HCT116 (cell line): ENCODE measurements around the gene SDCCAG8. TPM values are rescaled to one million over a fixed set of nuclear protein-coding genes. Genes with fewer than 3 reads are reported as not detected.

Experiments used
- ATAC-seq: fragments of 200-7000 bp; cut with Tn5 transposase; 2 replicates; pipeline ENCODE4 v1.9.1; 2020; ENCODE audit warnings: mild to moderate bottlenecking, moderate library complexity
- BruUV-seq: library from RNA; stranded (reverse); fragments of 400-500 nt; replicated peaks from 2 replicates; lab custom pipeline; 2021; lab: Mats Ljungman, UMichigan
- CTCF ChIA-PET: fragments of 300-600 bp; sonication (Branson Sonifier 250); formaldehyde crosslinking; loops from one replicate; lab custom pipeline; 2021; ENCODE audit warnings: antibody characterized with exemption; lab: Charles Lee
- POLR2A ChIA-PET: fragments of 300-600, 350-600 bp; sonication (Branson Sonifier 250); formaldehyde crosslinking; loops from one replicate; lab custom pipeline; 2021; ENCODE audit warnings: antibody characterized with exemption; lab: Charles Lee
- RAD21 ChIA-PET, 2 experiments: fragments of 300-600 bp; sonication (Branson Sonifier 250); formaldehyde crosslinking; loops; one replicate each; lab custom pipeline; 2023; ENCODE audit warnings: low total read pairs in 2 of 2; ENCODE audit not compliant: uncharacterized antibody in 2 of 2, unreplicated experiment in 2 of 2, low non-redundant PET in 1 of 2; lab: Charles Lee
- DNase-seq: peaks from one replicate; pipeline ENCODE4 v3.0.0-alpha.2; 2010; ENCODE audit warnings: low read depth, low spot score
- H2AFZ ChIP-seq: fragments of 200-600 bp; shearing (Covaris generic), sonication (generic); 2 replicates; pipeline ENCODE4 v1.6.1; 2017; ENCODE audit warnings: low read depth, mixed run types, mixed read lengths, antibody characterized with exemption, low read length; ENCODE audit not compliant: poor library complexity, severe bottlenecking
- H3K27ac ChIP-seq: 2 replicates; pipeline ENCODE4 v1.5.1; 2012; ENCODE audit warnings: low read depth, low read length
- H3K27me3 ChIP-seq: fragments of 200-600 bp; sonication (generic); 2 replicates; pipeline ENCODE4 v1.6.1; 2016; ENCODE audit warnings: mixed run types, low read length, mixed read lengths; ENCODE audit not compliant: insufficient read depth
- H3K36me3 ChIP-seq, 2 experiments: fragments of 200-500 bp in 1 of 2; fragments of 200-600 bp in 1 of 2; sonication (Bioruptor generic) in 1 of 2; sonication (generic) in 1 of 2; 2 replicates each; pipeline versions ENCODE4 v1.5.1 to v1.6.1; 2014 to 2016; ENCODE audit warnings: low read length in 2 of 2, inconsistent platforms in 1 of 2, mixed read lengths in 1 of 2, mixed run types in 1 of 2; ENCODE audit not compliant: insufficient read depth in 2 of 2, control insufficient read depth in 1 of 2
- H3K4me1 ChIP-seq, 2 experiments: fragments of 200-600 bp in 1 of 2; sonication (generic) in 1 of 2; 2 replicates each; pipeline versions ENCODE4 v1.5.1 to v1.6.1; 2012 to 2017; ENCODE audit warnings: low read length in 2 of 2, inconsistent platforms in 1 of 2, mild to moderate bottlenecking in 1 of 2, mixed read lengths in 1 of 2, mixed run types in 1 of 2, moderate library complexity in 1 of 2; ENCODE audit not compliant: insufficient read depth in 2 of 2, control insufficient read depth in 1 of 2
- H3K4me2 ChIP-seq: fragments of 200-600 bp; sonication (generic); 2 replicates; pipeline ENCODE4 v1.6.1; 2017; ENCODE audit warnings: mixed run types, low read length, mixed read lengths
- H3K4me3 ChIP-seq, 2 experiments: fragments of 200-600 bp in 1 of 2; sonication (generic) in 1 of 2; replicated peaks in 1 of 2; 2 replicates each; pipeline ENCODE4 v1.5.1; 2011 to 2016; ENCODE audit warnings: low read length in 2 of 2, control low read depth in 1 of 2, low read depth in 1 of 2, mild to moderate bottlenecking in 1 of 2, mixed read lengths in 1 of 2, mixed run types in 1 of 2
- H3K79me2 ChIP-seq: fragments of 200-600 bp; sonication (generic); 2 replicates; pipeline ENCODE4 v1.6.1; 2017; ENCODE audit warnings: mild to moderate bottlenecking, mixed run types, low read length, moderate library complexity, mixed read lengths; ENCODE audit not compliant: insufficient read depth
- H3K9ac ChIP-seq: fragments of 200-600 bp; sonication (generic); 2 replicates; pipeline ENCODE4 v1.6.1; 2016; ENCODE audit warnings: low read length, mixed read lengths
- H3K9me2 ChIP-seq: fragments of 200-600 bp; sonication (generic), shearing (Covaris generic); 2 replicates; pipeline ENCODE4 v1.6.1; 2017; ENCODE audit warnings: mixed run types, mild to moderate bottlenecking, moderate library complexity; ENCODE audit not compliant: insufficient read depth
- H3K9me3 ChIP-seq, 2 experiments: fragments of 200-500 bp in 1 of 2; fragments of 200-600 bp in 1 of 2; sonication (Bioruptor generic) in 1 of 2; sonication (generic) in 1 of 2; 2 replicates each; pipeline ENCODE4 v1.6.1; 2014 to 2017; ENCODE audit warnings: low read length in 2 of 2, mixed read lengths in 2 of 2, inconsistent platforms in 1 of 2, low read depth in 1 of 2, mild to moderate bottlenecking in 1 of 2, mixed run types in 1 of 2, moderate library complexity in 1 of 2; ENCODE audit not compliant: control insufficient read depth in 1 of 2, insufficient read depth in 1 of 2
- H4K20me1 ChIP-seq: fragments of 200-600 bp; sonication (generic), shearing (Covaris generic); 2 replicates; pipeline ENCODE4 v1.6.1; 2017; ENCODE audit warnings: mixed run types, mild to moderate bottlenecking, moderate library complexity; ENCODE audit not compliant: insufficient read depth
- CBX3 ChIP-seq: IDR thresholded peaks from 2 replicates; pipeline ENCODE4 v1.6.1; 2012; ENCODE audit warnings: low read depth
- CEBPB ChIP-seq: IDR thresholded peaks from 2 replicates; pipeline ENCODE4 v1.6.1; 2012; ENCODE audit warnings: low read depth
- ELF1 ChIP-seq: IDR thresholded peaks from 2 replicates; pipeline ENCODE4 v1.6.1; 2012; ENCODE audit warnings: low read depth, borderline replicate concordance
- EZH2 ChIP-seq: fragments of 200-600 bp; sonication (generic); IDR thresholded peaks from 2 replicates; pipeline ENCODE4 v1.6.1; 2017; ENCODE audit warnings: antibody characterized with exemption, mixed run types
- FOSL1 ChIP-seq: IDR thresholded peaks from 2 replicates; pipeline ENCODE4 v1.6.1; 2012; ENCODE audit warnings: low read depth
- POLR2A ChIP-seq: IDR thresholded peaks from 2 replicates; pipeline ENCODE4 v1.7.0; 2011; ENCODE audit warnings: borderline replicate concordance; ENCODE audit not compliant: insufficient read depth, insufficient read length; ENCODE audit errors: extremely low read depth
- POLR2AphosphoS5 ChIP-seq: IDR thresholded peaks from 2 replicates; pipeline ENCODE4 v1.6.1; 2011; ENCODE audit warnings: mild to moderate bottlenecking, low read depth, low read length, moderate library complexity
- RAD21 ChIP-seq: IDR thresholded peaks from 2 replicates; pipeline ENCODE4 v1.6.1; 2012; ENCODE audit warnings: low read depth, mild to moderate bottlenecking
- SIN3A ChIP-seq: IDR thresholded peaks from 2 replicates; pipeline ENCODE4 v1.6.1; 2012; ENCODE audit warnings: low read depth
- SP1 ChIP-seq: IDR thresholded peaks from 2 replicates; pipeline ENCODE4 v1.6.1; 2012; ENCODE audit warnings: low read depth
- SRF ChIP-seq: IDR thresholded peaks from 2 replicates; pipeline ENCODE4 v1.6.1; 2012; ENCODE audit warnings: low read depth
- TCF7L2 ChIP-seq: IDR thresholded peaks from 2 replicates; pipeline ENCODE4 v1.7.0; 2011; ENCODE audit warnings: borderline replicate concordance, inconsistent platforms; ENCODE audit not compliant: insufficient read depth, insufficient read length; ENCODE audit errors: extremely low read depth
- YY1 ChIP-seq: IDR thresholded peaks from 2 replicates; pipeline ENCODE4 v1.6.1; 2011; ENCODE audit warnings: low read length, low read depth, moderate library complexity, mild to moderate bottlenecking; ENCODE audit not compliant: insufficient replicate concordance; ENCODE audit errors: extremely low read depth
- ZFX ChIP-seq: fragments of 450-650 bp; IDR thresholded peaks from 2 replicates; pipeline ENCODE4 v1.6.1; 2017
- ZNF274 ChIP-seq: fragments of 200-500 bp; sonication (Bioruptor generic); IDR thresholded peaks from 2 replicates; pipeline ENCODE4 v1.6.1; 2014; ENCODE audit warnings: mild to moderate bottlenecking, low read depth, low read length, inconsistent platforms
- intact Hi-C: fragments of 100-400 bp; cut with micrococcal nuclease; formaldehyde crosslinking; loops from 2 replicates; pipeline ENCODE4 v1.10.0; 2022
- total RNA-seq: library from RNA; stranded (reverse); gene quantifications from one replicate; pipeline ENCODE4 v1.2.1, GENCODE V29; 2021; ENCODE audit not compliant: unreplicated experiment
- TF ChIP-seq, protein P1 (sequence below): IDR thresholded peaks from 2 replicates; pipeline ENCODE4 v1.6.1; 2012; ENCODE audit warnings: low read depth
- TF ChIP-seq, protein P2 (sequence below): IDR thresholded peaks from 2 replicates; pipeline ENCODE4 v1.6.1; 2012

Gene SDCCAG8
- total RNA-seq, 1 experiment from 2014 or later = 38.2 TPM

DNA sequence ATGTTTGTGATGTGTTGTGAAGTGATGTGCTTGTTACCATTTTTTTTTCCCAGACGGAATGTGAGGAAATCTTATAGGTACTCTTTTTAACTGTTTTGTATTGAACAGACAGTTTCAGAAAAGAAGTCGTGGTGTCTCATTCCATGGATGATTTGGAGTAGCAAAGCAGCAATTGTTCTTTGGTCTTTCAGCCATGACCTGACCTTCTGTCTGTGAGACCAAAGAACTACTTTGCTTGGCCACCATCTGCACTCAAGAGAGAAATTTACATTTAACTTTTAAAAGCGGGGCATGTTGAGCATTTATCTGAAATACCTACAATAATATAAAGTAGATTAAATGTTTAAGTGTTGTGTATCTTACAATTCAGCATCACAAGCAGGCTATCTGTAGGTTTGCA is 90.2 kb downstream of the SDCCAG8 start (continued):
- no peak for TF ChIP-seq CEBPB
- TF ChIP-seq, all 23 proteins: peak for 0

DNA sequence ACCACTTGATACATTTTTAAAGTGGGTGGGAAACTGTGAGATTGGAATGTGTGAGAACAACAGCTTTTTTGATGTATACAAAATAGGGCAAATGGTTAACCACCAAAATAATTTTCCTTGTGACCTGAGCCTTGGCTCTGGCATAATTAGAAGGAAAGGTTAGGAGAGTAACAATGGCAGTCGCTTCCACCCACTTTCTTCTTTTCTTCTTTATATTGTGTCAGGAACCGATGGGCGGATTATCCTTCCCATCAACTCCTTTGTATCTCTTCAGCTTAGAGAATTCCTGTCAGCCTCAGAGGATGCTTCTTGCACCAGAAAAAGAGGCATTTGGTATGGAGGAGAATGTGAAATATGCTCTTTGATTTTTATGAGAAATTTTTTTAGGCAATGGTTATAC is 90.6 kb downstream of the SDCCAG8 start:
- Histone ChIP-seq H3K36me3 (no peaks in the 10 kb centered on the region), H3K9me3 (no peaks in the 10 kb centered on the region), H3K4me1 (no peaks in the 10 kb centered on the region), H3K4me3 (no peak overlapping the region), H3K4me2 (no peak overlapping the region), H3K27ac (no peak overlapping the region), H3K9ac (no peak overlapping the region), H3K9me2 (no peaks in the 10 kb centered on the region), H3K79me2 (no peaks in the 10 kb centered on the region), H2AFZ (no peak overlapping the region), H3K27me3 (no peaks in the 10 kb centered on the region), H4K20me1 (no peaks in the 10 kb centered on the region)
- DNase-seq (no peak), ATAC-seq (no peak)
- intact Hi-C loops = loop anchor here (10.0 kb wide), 1 partner anchor 698 kb away; no protein-coding TSS in a partner anchor
- no peak for TF ChIP-seq YY1
- TF ChIP-seq POLR2AphosphoS5 = no peak
- no peak for TF ChIP-seq ZNF274
- TF ChIP-seq POLR2A = no peak
- no peak for TF ChIP-seq FOSL1
- no peak for TF ChIP-seq RAD21
- no peak for TF ChIP-seq CEBPB
- TF ChIP-seq, protein P1, sequence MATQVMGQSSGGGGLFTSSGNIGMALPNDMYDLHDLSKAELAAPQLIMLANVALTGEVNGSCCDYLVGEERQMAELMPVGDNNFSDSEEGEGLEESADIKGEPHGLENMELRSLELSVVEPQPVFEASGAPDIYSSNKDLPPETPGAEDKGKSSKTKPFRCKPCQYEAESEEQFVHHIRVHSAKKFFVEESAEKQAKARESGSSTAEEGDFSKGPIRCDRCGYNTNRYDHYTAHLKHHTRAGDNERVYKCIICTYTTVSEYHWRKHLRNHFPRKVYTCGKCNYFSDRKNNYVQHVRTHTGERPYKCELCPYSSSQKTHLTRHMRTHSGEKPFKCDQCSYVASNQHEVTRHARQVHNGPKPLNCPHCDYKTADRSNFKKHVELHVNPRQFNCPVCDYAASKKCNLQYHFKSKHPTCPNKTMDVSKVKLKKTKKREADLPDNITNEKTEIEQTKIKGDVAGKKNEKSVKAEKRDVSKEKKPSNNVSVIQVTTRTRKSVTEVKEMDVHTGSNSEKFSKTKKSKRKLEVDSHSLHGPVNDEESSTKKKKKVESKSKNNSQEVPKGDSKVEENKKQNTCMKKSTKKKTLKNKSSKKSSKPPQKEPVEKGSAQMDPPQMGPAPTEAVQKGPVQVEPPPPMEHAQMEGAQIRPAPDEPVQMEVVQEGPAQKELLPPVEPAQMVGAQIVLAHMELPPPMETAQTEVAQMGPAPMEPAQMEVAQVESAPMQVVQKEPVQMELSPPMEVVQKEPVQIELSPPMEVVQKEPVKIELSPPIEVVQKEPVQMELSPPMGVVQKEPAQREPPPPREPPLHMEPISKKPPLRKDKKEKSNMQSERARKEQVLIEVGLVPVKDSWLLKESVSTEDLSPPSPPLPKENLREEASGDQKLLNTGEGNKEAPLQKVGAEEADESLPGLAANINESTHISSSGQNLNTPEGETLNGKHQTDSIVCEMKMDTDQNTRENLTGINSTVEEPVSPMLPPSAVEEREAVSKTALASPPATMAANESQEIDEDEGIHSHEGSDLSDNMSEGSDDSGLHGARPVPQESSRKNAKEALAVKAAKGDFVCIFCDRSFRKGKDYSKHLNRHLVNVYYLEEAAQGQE = no peak
- no peak for TF ChIP-seq SRF
- no peak for TF ChIP-seq ZFX
- TF ChIP-seq, protein P2, sequence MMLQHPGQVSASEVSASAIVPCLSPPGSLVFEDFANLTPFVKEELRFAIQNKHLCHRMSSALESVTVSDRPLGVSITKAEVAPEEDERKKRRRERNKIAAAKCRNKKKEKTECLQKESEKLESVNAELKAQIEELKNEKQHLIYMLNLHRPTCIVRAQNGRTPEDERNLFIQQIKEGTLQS = no peak
- TF ChIP-seq CBX3 = no peak
- no peak for TF ChIP-seq SIN3A
- TF ChIP-seq EZH2 = no peak
- no peak for TF ChIP-seq SP1
- no peak for TF ChIP-seq TCF7L2
- no peak for TF ChIP-seq ELF1
- ChIA-PET RAD21 (no interaction called here), POLR2A (no interaction called here), CTCF (no interaction called here)
- no TSS peak for BruUV-seq
